GM19328 (cell line): ENCODE data around the gene INPP5E.

Experiments
- ATAC-seq: cut with Tn5 transposase; IDR thresholded peaks from one replicate; pipeline ENCODE4 v1.9.1; 2021; ENCODE audit warnings: mild to moderate bottlenecking, moderate library complexity; ENCODE audit not compliant: unreplicated experiment

Gene INPP5E, protein sequence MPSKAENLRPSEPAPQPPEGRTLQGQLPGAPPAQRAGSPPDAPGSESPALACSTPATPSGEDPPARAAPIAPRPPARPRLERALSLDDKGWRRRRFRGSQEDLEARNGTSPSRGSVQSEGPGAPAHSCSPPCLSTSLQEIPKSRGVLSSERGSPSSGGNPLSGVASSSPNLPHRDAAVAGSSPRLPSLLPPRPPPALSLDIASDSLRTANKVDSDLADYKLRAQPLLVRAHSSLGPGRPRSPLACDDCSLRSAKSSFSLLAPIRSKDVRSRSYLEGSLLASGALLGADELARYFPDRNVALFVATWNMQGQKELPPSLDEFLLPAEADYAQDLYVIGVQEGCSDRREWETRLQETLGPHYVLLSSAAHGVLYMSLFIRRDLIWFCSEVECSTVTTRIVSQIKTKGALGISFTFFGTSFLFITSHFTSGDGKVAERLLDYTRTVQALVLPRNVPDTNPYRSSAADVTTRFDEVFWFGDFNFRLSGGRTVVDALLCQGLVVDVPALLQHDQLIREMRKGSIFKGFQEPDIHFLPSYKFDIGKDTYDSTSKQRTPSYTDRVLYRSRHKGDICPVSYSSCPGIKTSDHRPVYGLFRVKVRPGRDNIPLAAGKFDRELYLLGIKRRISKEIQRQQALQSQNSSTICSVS

GRCh38 chr9:136439481-136440408 is at the start of gene INPP5E:
INPP5E (minus strand) TSS chr9:136439845; CDS start chr9:136439419, 426 bp downstream.
- ATAC-seq: peak; percentile 51

GRCh38 chr9:136488247-136489214 is 48.9 kb upstream of the INPP5E start:
- ATAC-seq: no peak

- no peak for ATAC-seq
Observed at GRCh38 chr9:136487672-136488071, 48.0 kb upstream of the INPP5E start.

DNA sequence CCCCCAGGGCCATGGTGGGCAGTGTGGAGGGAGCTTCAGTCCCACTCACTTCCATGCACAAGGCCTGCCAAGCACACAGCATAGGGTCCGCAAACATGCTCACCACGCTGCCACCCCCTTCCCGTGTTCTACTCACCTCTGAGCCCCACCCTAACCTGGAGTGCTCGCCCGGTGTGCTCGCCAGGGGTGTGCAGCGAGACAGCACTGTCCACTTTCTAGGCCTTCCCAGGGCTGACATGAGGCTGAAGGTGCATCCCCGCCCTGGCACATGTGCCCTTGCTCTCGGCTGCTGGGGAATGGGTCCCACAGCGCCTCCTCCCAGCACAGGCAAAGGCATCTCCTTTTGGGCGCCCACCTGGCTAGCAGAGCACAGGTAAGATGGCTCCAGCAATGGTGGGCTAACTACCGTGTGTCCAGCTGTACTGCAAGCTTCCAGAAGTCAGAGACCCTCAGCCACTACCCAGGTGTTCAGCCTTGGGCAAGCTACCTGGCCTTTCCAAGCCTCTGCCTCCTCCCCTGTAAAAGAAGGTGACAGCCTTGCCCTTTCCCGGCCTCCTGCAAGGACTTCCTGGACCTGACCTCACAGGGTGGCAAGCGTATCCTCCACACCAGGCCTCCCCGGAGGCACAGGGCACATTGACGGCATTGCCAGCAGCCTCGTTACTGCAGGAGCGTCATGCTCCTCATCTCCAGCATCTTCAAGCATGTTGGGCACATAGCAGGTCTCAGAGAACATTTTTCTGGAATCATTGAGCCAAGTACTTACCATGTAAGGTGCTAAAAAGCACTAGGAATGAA is 47.4 kb upstream of the INPP5E start:
- no peak for ATAC-seq

- ATAC-seq: no peak
Observed at GRCh38 chr9:136486131-136486530, 46.5 kb upstream of the INPP5E start.

DNA sequence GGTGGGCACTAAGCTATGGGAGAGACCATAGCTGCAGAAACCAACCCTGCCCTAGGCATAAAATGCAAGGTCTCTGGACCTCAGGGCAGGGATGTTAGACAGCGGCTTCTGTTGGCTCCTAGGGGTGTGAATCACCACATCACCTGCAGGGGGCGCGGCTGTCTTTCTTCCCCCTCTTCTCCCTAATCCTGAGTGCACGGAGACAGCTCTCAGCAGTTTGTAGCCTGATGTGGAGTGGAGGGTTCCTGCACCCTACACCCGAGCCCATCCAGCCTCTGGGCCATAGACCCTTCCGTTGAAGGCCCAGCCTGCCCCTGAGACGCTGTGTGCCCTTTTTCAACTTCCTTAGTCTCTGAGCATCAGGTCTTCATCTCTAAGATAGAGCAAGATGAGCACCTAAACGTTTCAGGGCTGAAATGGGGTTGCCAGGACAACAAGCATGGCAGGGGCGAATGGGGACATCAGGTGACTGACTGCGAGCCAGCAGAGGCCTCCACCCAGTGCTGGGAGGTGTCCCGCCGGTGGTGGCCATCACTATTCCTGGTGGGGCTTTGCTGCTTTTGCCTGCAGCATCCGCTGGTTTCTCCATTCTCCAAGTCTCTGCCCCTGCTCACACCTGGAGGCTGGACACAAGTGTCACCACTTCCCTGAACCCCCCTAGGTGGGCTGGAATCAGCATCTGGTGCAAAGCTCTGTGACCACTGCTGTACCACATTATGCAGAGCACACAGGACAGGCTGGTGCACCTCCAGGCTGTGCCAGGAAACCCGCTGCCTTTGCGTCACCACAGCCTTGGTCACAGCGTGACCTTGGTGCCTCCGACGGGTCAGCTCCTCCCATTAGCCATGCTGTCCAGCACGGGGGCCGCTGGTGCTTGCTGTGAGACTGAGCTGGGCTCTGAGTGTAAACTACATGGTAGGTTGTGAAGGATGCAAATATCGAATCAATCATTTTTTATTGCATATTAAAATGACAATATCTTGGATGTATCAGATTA is 45.7 kb upstream of the INPP5E start:
- ATAC-seq: no peak

- ATAC-seq: no peak
Observed at GRCh38 chr9:136484153-136485048, 44.8 kb upstream of the INPP5E start.

DNA sequence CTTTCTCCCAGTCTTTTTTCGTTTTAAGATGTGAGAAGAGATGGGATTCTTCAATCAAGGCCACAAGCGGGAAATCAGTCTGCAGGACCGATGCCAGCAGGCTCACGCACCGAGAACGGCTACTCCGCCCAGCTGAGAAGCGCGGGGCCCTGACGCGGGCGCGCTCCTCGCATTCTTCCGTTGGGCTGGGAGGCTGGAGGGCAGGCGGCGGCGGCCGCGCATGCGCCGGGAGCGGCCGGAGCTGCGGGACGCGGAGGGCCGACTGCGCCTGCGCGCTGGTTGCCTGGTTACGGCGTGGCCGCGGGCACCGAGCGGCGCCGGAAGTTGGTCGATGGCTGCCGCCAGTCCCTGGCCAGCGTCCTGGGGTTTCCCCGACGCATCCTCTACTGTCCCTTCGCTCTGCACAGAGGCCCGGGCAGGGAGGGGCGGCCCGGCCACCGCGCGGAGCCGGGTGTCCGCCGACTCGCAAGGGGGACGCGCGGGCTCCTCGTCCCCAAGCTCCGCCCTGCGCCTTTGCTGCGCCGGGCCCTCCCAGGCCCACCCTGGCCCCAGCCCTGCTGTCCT is 44.0 kb upstream of the INPP5E start:
- ATAC-seq: peak; percentile 55

- peak; percentile 49 for ATAC-seq
Observed at GRCh38 chr9:136482793-136483588, 43.3 kb upstream of the INPP5E start, which contains the start of gene SEC16A. SEC16A (minus strand) TSS chr9:136483040; CDS start chr9:136477615, 5,425 bp downstream.

DNA sequence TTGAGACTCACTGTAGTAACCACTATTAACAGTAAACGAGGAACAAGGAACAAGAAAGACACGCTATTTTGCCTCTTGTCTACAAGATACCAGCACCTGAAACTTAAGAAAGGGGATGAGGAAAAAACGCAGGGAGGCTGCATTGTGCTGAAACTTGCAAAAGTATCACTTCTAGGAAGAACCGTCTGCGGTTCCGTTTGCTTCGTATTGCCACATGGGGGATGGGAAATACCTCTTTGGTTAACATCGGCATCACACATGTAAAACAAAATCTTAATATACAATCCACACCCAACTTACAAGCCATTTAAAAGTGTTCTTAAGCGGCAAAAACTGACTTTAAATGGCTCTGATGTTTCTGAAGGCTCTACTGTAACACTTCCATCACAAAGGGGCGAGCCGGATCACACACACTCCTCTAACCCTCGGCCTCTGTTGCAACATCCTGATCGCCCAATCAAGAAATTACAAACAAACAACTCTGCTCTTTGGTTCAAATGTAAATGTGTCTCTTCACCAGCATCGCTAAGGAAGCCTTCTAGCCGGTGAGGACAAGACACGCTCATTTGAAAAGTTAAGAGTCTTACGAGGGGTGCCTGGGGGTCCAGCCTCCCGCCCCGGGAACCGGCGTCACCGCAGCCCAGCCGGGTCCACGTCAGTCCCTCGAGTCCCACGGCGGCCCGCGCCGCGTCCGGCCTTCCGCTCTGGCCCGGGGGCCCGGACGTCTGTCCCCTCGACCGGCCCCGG is 42.6 kb upstream of the INPP5E start:
- no peak for ATAC-seq

DNA sequence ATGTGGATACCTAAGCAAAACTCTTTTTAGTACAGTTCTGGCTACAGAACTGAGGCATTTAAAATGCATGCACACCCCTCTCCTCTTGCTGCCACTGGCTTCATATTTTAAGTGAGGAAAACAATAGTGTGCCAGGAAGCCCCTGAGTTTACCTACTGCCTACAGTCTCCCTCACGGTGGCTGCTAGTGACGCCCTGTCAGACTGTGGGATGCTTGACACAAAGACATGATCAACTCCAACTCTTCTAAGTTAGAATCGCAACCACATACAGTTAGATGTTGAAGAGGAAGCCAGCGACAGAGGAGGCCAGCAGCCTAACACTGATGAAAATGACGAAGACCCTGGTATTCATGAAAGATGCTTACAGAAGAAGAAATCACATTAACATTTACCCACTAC is 41.9 kb upstream of the INPP5E start:
- no peak for ATAC-seq

GRCh38 chr9:136476369-136477150 is 36.9 kb upstream of the INPP5E start:
- ATAC-seq: no peak

DNA sequence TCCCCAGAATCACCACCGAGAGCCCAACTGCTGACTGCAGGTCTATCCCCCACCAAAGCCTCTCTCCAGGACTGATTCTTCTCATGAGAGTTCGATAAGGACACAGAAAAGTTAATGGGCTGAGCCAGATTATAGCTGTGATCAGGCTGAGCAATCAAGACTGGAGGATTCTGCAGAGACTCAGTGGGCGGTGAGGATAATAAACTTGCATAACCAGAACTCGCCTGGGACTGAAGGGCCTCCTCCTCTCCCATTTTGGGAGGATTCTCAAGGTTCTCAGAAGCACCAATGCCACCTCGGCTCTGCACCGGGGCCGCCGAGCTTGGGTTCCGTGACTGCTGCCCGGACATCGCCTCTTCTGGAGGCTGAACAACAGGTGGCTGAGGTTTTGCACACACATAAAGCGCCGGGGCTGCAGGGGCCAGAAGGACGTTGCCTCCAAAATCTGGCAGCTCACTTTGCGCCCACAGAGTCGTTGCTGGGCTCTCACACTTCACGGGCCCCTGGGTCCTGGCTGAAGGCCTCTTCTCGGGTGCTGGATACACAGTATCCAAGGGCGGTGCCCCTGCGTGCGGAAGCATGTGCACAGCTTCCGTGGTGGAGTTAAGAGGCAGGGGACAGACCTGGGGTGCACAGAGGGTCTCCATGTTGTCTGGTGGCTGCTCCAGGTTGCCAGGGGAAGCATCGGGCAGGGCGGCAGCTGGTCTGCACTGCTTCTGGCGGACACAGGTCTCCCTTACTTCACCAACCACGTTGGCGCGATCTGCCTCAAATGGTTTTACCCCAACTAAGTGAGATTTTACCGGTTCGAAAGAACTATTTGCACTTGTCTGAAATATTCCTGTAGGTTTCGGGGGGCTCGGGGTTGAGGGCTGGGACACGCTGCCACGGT is 35.6 kb upstream of the INPP5E start:
- no peak for ATAC-seq
